Effector memory CD8-positive, alpha-beta T cell (primary cell): Measurements from ENCODE around the gene AADAT.
"Not testable (repeated sequence)": the region's sequence is repeated elsewhere in the genome, so short reads cannot be mapped to it uniquely, and the experiment has no call there.

Source experiments
- ATAC-seq: fragments of 150-1000 bp; cut with Tn5 transposase; replicated peaks from 2 replicates; pipeline ENCODE4 v1.10.0; 2021; ENCODE audit warnings: mild to moderate bottlenecking, moderate library complexity
- DNase-seq, 3 experiments: peaks; one replicate each; pipeline ENCODE4 v3.0.0; 2021
- H3K27ac Mint-ChIP-seq, 2 donors: one replicate each; pipeline ENCODE4 v1.8.0; 2022; ENCODE audit warnings: mild to moderate bottlenecking in 2 of 2, mixed read lengths in 2 of 2, moderate library complexity in 2 of 2
- H3K27me3 Mint-ChIP-seq, 2 donors: one replicate each; pipeline ENCODE4 v1.8.0; 2022; ENCODE audit warnings: mixed read lengths in 2 of 2
- H3K36me3 Mint-ChIP-seq: one replicate; pipeline ENCODE4 v1.8.0; 2022; ENCODE audit warnings: mild to moderate bottlenecking, moderate library complexity, mixed read lengths; ENCODE audit not compliant: insufficient read depth
- H3K4me1 Mint-ChIP-seq, 2 donors: one replicate each; pipeline ENCODE4 v1.8.0; 2022; ENCODE audit warnings: low read depth in 2 of 2, mixed read lengths in 2 of 2
- H3K4me3 Mint-ChIP-seq, 2 donors: one replicate each; pipeline ENCODE4 v1.8.0; 2022; ENCODE audit warnings: mild to moderate bottlenecking in 2 of 2, mixed read lengths in 2 of 2, moderate library complexity in 2 of 2
- H3K9me3 Mint-ChIP-seq, 2 donors: one replicate each; pipeline ENCODE4 v1.8.0; 2022; ENCODE audit warnings: mixed read lengths in 2 of 2
- total RNA-seq, 9 experiments: gene quantifications; one replicate each; lab custom pipeline; 2026; lab: John Stamatoyannopoulos, UW

Gene AADAT
- total RNA-seq = 0 to 0.90 (median 0) reads per million in 9 experiments

DNA sequence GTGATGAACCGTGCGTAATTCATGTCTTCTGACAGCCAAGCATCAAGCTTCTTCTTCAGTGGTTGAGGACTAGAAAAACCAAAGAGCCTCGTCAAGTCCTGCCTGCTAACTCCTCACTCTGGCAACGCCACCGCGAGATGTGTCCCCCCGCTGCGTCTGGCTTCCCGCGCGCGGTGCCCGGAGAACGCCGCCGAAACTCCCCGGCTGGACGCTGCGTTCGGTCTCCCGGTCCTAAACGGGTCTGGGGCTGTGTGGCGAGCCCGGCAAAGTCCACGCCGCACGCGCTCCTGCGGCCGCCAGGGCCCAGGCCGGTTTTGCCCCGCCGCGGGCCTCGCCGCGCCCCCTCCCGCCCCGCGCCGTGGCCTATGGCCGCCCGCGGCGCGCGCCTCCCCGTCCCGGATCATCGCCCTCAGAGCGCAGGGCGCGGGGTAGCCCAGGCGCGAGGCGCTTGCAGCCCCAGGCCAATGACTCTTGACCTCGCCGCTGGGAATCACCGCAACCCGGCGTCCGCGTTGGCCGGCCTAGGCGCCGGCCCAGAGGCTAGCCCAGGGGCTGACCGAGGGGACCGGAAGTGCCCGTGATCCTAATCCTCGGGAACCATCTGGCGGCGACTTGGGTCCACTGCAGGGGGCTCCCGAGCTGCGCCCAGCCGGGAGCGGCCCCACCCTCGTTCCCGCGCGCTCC is at the start of gene AADAT:
AADAT (minus strand) TSS at position 289 of the 684 bp plus-strand sequence; CDS start at position 23, 266 bp downstream.
- no peak for DNase-seq
- Mint-ChIP-seq H3K27ac (no peak within 1 kb of the TSS), H3K27me3 (peaks cover 23 to 41% of the 10 kb centered on the region in 2 donors), H3K9me3 (no peaks in the 10 kb centered on the region), H3K4me3 (peak within 1 kb of the TSS; percentile 38 to 45), H3K36me3 (no peaks in the 10 kb centered on the region), H3K4me1 (peaks cover 3 to 4% of the 10 kb centered on the region in 2 donors)
- ATAC-seq = no peak

DNA sequence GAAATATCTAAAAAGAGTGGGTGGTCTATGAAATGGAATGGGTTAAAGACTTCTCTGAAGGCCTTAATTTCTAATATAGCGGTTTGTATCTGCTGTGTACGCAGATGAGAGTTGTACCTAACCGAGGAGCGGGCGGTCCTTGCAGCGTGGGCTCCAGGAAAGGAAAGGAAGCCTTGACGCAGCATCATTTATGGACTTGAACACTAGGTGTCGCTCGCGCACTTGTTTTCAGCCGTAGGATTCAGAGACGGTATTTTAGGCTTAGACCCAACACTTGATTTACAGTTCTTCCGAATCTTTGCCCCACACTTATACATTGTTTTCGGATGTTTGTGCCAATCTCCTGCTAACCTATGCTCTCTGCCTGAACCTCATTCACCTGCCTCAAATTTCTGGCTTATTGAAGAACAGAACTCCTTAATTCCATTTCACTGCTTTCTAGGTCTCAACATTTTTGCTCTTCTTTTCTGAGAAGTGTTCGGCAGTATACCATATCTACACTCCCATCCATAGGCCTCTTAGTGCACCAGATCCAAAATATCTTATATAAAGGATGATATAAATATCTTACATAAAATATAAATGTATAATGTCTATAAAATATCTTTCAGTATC is 48.9 kb upstream of the AADAT start:
- Mint-ChIP-seq H3K4me1 (peaks cover 2 to 6% of the 10 kb centered on the region in 2 donors), H3K4me3 (no peak overlapping the region), H3K36me3 (no peaks in the 10 kb centered on the region), H3K27ac (no peak overlapping the region), H3K27me3 (no peaks in the 10 kb centered on the region), H3K9me3 (no peaks in the 10 kb centered on the region)
- peak; percentile 40 to 56 (median 45) for DNase-seq
- peak; percentile 54 for ATAC-seq

DNA sequence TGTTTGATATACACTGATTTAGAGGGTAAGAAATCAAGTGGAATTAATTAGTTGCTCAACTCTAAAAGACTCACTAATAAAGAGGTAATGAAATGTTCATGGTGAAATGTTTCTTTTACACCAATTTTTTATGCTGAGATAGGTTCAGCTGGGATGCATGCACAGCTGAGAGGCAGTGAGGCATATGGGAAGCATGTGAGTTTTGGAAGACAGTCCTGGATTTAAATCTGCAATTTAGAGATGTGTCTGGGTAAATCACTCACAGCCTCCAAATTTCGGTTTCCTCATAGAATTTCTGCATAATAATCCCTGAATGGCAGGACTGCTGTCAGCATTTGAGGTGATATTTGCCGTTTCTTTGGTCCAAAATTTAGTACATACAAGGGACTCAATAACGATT is 48.2 kb upstream of the AADAT start:
- Mint-ChIP-seq H3K4me3 (no peak overlapping the region), H3K27me3 (no peaks in the 10 kb centered on the region), H3K27ac (no peak overlapping the region), H3K4me1 (peaks cover 2 to 6% of the 10 kb centered on the region in 2 donors), H3K9me3 (peaks cover 2 to 7% of the 10 kb centered on the region in 2 donors), H3K36me3 (no peaks in the 10 kb centered on the region)
- DNase-seq = no peak
- no peak for ATAC-seq

DNA sequence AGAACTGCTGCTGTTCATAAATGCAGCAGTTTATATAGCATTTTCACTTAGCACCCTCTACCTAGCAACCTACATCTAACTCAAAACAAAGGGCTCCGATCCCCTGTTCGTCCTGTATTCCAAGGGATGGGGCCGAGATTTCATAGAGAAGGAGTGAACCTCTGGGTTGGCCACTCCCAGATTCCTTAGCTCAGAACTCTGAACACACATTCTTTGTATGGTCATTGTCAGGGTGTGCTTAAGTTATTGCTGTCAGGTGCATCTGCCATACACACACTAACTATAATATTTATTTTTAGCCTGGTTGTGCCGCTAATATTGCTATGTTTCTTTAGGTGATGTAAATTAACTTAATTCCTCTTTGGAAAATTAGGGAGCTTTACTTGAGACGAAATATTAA is 47.7 kb upstream of the AADAT start:
- Mint-ChIP-seq H3K4me1 (peaks cover 2 to 6% of the 10 kb centered on the region in 2 donors), H3K27ac (no peak overlapping the region), H3K27me3 (no peaks in the 10 kb centered on the region), H3K9me3 (peaks cover 2 to 11% of the 10 kb centered on the region in 2 donors), H3K36me3 (no peaks in the 10 kb centered on the region), H3K4me3 (no peak overlapping the region)
- DNase-seq = no peak
- no peak for ATAC-seq

DNA sequence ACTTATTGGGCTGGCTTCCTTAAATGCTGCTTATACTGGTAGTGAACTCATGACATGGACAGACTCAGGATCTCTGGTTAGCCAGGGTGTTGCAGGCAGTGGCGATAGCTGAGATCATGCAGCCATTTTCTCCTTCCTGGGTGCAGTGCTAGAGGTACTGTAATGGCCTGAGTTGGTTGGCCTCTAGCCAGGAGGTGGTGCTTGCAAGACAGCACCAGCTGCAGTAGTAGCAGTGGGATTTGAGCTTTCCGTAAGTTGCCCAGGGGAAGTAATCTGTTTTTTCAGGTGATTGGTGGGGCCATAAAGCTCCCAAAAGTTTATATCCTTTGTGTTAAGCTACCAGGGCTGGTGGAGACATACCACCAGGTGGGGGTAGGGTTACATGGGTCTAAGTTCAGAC is 45.1 kb upstream of the AADAT start:
- DNase-seq (no peak), ATAC-seq (no peak)
- Mint-ChIP-seq H3K36me3 (no peaks in the 10 kb centered on the region), H3K9me3 (peaks cover 2 to 11% of the 10 kb centered on the region in 2 donors), H3K4me3 (no peak overlapping the region), H3K27me3 (no peaks in the 10 kb centered on the region), H3K27ac (no peak overlapping the region), H3K4me1 (peaks cover 2 to 6% of the 10 kb centered on the region in 2 donors)

DNA sequence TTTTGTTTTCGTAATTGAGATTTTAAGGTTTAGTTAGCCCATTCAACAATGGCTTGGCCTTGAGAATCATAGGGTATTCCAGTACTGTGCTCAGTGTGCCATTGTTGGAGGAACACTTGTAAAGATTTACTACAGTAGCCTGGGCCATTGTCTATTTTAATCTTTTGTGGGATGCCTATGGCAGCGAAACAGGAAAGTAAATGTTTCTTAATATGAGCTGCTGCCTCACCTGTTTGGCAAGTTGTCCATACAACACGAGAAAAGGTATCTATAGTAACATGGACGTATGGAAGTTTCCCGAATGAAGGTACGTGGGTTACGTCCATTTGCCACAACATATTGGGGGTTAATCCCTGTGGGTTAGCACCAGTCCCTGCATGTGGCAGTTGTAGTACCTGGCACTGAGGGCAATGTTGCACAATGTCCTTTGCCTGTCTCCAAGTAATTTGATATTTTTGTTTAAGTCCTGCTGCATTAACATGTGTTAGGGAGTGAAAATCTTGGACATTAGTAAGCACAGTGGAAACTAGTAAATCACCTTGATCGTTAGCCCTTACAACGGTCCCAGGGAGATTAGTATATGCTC is 38.6 kb upstream of the AADAT start:
- H3K27me3 Mint-ChIP-seq = peaks cover 0 to 7% of the 10 kb centered on the region in 2 donors
- peaks cover 1 to 8% of the 10 kb centered on the region in 2 donors for H3K9me3 Mint-ChIP-seq
- no peak overlapping the region for H3K27ac Mint-ChIP-seq
- H3K4me3 Mint-ChIP-seq = no peak overlapping the region
- no peak for ATAC-seq
- H3K4me1 Mint-ChIP-seq = no peaks in the 10 kb centered on the region
- DNase-seq = no peak
- no peaks in the 10 kb centered on the region for H3K36me3 Mint-ChIP-seq

DNA sequence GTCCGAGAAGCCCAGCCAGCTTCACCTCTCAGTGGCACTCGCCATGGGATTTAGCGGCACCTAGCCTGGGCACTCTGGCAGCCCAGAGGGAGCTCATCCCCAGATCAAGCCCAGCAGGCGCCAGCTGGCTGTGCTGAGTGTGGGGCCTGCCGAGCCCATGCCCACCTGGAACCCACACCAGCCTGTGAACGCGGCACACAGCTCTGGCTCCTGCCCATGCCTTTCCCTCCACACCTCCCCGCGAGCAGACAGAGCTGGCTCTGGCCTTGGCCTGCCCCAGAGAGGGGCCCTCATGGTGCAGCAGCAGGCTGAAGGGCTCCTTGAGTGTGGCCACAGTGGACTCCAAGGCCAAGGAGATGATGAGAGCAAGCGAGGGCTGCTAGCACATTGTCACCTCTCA is 38.0 kb upstream of the AADAT start:
- H3K9me3 Mint-ChIP-seq = peaks cover 0 to 2% of the 10 kb centered on the region in 2 donors
- peaks cover 0 to 7% of the 10 kb centered on the region in 2 donors for H3K27me3 Mint-ChIP-seq
- no peak overlapping the region for H3K27ac Mint-ChIP-seq
- no peaks in the 10 kb centered on the region for H3K4me1 Mint-ChIP-seq
- no peak overlapping the region for H3K4me3 Mint-ChIP-seq
- H3K36me3 Mint-ChIP-seq = no peaks in the 10 kb centered on the region
- DNase-seq (no peak), ATAC-seq (no peak)

DNA sequence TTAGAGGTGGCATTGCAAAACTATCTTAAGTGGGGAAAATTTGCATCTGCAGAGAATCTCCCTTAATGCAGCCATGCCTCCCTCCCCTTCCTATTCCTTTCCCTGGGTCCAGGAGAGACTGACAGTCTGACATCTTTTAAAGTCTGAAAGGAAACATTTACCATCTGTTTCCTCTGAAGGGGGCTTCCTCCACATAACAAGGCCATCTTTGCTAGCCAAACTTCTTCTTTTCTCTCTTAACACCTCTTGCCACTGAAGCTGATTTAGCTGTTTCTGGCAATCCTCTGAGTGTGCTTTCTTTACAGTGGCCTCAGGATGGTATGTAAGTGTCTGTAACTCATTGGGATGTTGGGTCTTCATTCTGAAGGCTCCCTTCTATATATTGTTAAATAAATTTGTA is 34.6 kb upstream of the AADAT start:
- Mint-ChIP-seq H3K27me3 (peaks cover 5 to 7% of the 10 kb centered on the region in 2 donors), H3K4me1 (no peaks in the 10 kb centered on the region), H3K27ac (no peak overlapping the region), H3K4me3 (no peak overlapping the region), H3K9me3 (no peaks in the 10 kb centered on the region), H3K36me3 (no peaks in the 10 kb centered on the region)
- DNase-seq = no peak
- no peak for ATAC-seq

DNA sequence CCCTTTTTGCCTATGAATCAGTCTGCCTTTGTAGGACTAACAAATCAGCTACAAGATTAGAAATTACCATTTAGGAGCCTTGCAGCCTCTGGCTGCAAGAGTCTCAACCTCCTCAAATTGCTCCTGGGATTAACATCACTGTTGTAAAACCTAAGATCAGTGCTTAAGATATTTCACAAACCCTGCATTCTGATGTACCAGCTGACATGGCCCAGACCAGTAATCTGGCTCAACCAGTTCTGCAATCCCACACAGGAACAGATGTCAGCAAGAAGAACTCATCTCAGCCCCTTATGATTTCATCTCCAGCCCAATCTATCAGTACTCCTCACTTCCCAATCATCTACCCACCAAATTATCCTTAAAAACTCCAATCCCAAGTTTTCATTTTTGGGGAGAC is 32.5 kb upstream of the AADAT start:
- ATAC-seq = no peak
- H3K27ac Mint-ChIP-seq = no peak overlapping the region
- no peaks in the 10 kb centered on the region for H3K9me3 Mint-ChIP-seq

DNA sequence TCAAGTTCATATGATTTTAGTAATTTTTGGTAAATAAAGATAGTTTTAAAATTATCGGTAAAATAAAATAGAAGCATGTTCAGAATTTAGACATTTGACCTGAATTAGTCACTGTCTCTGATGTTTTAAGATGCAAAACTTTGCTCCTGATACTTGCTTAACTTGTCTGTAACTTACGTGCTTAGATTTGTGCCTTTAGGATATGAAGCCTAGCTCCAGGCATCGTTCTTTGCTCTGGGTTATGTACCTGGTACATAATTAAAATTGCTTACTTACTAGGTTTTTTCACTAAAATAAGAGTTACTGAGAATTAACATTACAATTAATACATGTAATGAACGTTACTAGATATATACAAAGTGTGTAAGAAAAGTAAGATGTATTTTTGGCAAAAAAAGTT is 24.9 kb upstream of the AADAT start:
- Mint-ChIP-seq H3K9me3 (no peaks in the 10 kb centered on the region), H3K27ac (no peak overlapping the region), H3K36me3 (no peaks in the 10 kb centered on the region), H3K27me3 (peaks cover 11 to 24% of the 10 kb centered on the region in 2 donors), H3K4me3 (no peak overlapping the region), H3K4me1 (no peaks in the 10 kb centered on the region)
- no peak for ATAC-seq
- no peak for DNase-seq

More for the DNA sequence above, 32.5 kb upstream of the AADAT start:
- Mint-ChIP-seq H3K36me3 (no peaks in the 10 kb centered on the region), H3K27me3 (peaks cover 16 to 19% of the 10 kb centered on the region in 2 donors), H3K4me1 (no peaks in the 10 kb centered on the region), H3K4me3 (no peak overlapping the region)
- no peak for DNase-seq

DNA sequence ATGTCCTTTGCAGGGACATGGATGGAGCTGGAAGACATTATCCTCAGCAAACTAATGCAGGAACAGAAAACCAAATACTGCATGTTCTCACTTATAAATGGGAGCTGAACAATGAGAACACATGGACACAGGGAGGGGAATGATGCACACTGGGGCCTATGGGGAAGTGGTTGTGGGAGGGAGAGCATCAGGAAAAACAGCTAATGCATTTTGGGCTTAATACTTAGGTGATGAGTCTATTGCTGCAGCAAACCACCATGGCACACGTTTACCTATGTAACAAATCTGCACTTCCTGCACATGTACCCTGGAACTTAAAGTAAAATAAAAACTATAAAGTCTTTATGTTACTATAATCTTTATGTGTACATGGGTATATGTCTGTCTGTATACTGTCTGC is 24.4 kb upstream of the AADAT start:
- not testable (repeated sequence) for H3K27ac Mint-ChIP-seq, DNase-seq, H3K4me1 Mint-ChIP-seq, ATAC-seq, H3K4me3 Mint-ChIP-seq, H3K36me3 Mint-ChIP-seq, H3K9me3 Mint-ChIP-seq
- H3K27me3 Mint-ChIP-seq = peaks cover 11 to 27% of the 10 kb centered on the region in 2 donors

DNA sequence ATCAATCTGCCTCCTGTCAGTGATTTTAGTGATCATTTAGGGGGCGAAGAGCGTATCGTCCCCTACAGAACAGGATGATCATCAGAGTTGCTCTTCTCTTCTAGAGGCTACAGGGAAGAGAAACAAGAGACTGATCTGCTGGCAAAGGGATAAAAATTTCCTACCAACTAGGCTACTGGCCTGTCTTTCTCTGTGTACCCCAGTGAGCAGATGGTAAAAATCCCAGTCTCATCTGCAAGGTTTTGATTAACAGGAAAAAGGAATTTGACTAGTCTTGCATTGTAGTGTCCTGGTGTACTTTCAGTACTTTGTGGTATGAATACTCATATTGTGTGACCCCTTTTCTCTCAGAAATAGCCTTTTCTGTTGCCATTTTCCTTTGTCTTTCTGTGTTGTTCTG is 21.8 kb upstream of the AADAT start:
- Mint-ChIP-seq H3K27me3 (peaks cover 0 to 10% of the 10 kb centered on the region in 2 donors), H3K36me3 (no peaks in the 10 kb centered on the region), H3K9me3 (no peaks in the 10 kb centered on the region), H3K27ac (no peak overlapping the region), H3K4me1 (no peaks in the 10 kb centered on the region), H3K4me3 (no peak overlapping the region)
- no peak for DNase-seq
- ATAC-seq = no peak

DNA sequence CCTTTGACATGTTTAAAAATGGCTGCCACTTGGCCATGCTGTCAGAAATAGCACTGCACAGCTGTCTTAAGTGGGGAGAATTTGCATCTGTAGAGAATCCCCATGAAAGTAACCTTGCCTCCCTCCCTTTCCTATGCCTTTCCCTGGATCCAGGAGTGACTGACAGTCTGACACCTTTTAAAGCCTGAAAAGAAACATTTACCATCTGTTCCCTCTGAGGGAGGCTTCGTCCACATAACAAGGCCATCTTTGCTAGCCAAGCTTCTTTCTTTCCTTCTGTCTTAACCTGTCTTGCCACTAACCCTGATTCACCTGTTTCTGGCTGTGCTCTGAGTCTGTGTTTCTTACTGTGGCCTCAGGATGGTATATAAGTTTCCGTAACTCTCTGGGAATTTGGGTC is 21.3 kb upstream of the AADAT start:
- Mint-ChIP-seq H3K4me1 (no peaks in the 10 kb centered on the region), H3K36me3 (no peaks in the 10 kb centered on the region), H3K27me3 (peaks cover 0 to 10% of the 10 kb centered on the region in 2 donors), H3K9me3 (no peaks in the 10 kb centered on the region), H3K4me3 (no peak overlapping the region), H3K27ac (no peak overlapping the region)
- DNase-seq = no peak
- no peak for ATAC-seq

DNA sequence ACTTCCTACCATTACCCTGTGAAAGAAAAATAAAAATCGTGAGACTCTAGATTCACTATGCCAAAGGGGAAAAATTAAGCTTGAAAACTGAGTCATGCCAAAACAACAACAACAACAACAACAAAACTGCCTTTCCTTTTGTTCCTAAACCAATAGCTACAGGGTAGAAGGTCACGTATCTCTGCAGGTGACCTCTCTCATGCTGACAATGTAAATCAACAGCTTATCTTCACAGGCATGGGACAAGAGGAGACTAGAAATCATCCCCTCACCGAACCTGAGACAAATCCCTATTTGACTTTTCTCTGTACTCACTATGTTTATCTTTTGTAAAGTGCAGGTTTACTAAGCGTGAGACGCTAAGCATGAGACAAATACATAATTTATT is 20.5 kb upstream of the AADAT start:
- Mint-ChIP-seq H3K27me3 (peaks cover 0 to 10% of the 10 kb centered on the region in 2 donors), H3K36me3 (no peaks in the 10 kb centered on the region), H3K4me1 (no peaks in the 10 kb centered on the region), H3K4me3 (no peak overlapping the region), H3K9me3 (no peaks in the 10 kb centered on the region), H3K27ac (no peak overlapping the region)
- DNase-seq = no peak
- no peak for ATAC-seq
